Fibroblast of skin of abdomen (primary cell): Measurements from ENCODE around the gene ZDHHC11.
"Not testable (repeated sequence)": the region's sequence is repeated elsewhere in the genome, so short reads cannot be mapped to it uniquely, and the experiment has no call there.

Experiments
- DNase-seq: peaks from one replicate; pipeline ENCODE4 v3.0.0-alpha.2; 2013

ZDHHC11 gene

DNA sequence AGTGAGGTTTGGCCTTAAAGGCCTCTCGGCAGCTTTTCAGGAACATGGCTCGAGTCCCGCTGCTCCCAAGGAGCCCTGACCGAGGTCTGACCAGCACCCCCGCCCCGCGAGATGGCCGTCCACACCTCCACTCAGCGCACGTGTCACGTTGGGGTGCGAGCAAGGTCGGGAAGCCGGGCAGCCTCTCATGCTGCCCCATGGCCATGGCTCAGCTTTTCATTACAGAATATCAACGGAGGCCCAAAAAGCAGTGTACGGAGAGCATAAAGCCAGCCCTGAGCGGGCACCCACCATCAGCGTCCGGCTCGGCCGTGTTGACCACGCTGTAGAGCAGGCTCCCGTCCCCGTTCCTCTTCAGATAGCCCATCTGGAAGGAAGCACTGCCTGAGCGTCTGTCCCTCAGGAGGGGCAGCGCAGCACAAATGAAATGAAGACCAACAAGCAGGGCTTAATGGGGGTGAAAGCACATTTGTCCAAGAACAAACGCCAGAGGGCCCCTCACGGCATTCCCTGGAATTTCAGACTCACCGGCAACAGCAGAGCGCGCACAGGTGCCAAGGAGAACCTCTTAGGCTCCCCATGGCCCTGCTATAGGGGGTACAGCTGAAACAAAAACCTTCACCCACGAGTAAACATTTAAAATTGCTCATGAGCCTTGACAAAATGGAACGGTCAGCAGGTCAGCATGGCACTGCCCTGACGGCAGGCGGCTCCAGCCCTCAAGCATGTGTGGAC, 30.2 kb upstream of the ZDHHC11 start:
- DNase-seq, result no peak

- not testable (repeated sequence) for DNase-seq
Observed at GRCh38 chr5:878677-879076, 27.9 kb upstream of the ZDHHC11 start.

GRCh38 chr5:878125-878524, 27.3 kb upstream of the ZDHHC11 start:
- no peak for DNase-seq

DNA sequence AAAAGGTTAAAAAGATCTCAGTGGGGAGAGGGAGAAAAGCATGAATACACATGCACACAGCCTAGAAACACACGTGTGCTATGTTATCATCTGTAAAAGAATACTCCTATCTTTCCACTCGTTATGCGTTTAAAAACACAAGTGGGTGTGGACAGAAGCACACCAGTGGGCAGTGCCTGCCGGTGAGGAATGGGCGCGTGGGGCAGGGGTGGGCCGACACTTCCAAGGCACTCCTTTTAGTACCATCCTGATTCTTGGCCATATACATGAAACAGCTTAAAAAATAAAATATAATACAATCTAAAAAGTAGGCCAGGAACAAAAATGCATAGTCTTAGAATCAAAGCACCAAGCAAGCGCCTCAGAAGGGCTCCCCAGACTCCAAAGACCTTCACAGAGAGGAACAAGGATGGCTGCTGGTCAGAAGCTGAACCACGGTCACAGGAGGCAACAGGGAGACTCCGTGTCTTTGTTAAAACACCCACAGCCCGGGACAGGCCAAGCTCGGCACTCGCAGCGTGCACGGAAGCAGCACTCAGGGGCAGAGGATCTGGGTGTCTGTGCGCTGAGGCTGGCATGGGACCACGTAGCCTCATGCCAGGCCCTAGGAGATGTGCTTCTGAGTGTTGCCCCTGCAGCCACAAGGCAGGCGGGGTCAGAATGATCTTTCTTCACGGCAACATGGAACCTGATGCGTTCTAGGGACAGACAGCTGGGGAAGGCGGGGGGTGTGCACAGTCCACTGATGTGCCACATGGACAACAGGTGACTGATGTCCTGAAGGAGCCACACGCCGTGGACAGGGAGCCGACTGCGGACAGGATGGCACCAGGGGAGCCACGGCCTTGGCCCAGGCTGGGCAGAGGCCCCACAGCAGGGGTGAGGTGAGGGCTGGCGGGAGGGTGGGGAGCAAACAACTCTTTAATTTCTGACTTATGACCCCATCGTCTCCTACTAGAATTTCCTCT, 25.9 kb upstream of the ZDHHC11 start:
- DNase-seq, result no peak

GRCh38 chr5:875931-876330, 25.1 kb upstream of the ZDHHC11 start:
- DNase-seq, result no peak

DNA sequence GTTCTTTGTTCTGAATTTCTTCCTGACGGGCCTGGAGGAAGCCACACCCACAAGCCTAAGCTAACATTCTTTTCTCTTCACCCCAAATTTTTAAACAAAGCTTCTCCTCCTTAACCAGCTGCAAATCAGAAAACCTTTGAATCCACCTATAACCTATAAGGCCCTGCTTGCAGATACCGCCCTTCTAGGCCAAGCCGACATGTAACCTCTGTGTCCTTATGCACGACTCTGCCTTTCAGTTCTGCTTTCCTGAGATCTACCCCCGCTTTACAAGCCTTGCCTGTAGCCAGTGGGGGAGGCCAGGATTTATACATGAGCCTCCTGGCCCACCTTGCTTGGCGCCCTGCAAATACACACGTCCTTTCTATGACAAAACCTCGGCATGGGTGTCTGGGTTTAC, 22.5 kb upstream of the ZDHHC11 start:
- DNase-seq, result no peak

- no peak for DNase-seq
Observed at GRCh38 chr5:872301-872700, 21.5 kb upstream of the ZDHHC11 start.

DNA sequence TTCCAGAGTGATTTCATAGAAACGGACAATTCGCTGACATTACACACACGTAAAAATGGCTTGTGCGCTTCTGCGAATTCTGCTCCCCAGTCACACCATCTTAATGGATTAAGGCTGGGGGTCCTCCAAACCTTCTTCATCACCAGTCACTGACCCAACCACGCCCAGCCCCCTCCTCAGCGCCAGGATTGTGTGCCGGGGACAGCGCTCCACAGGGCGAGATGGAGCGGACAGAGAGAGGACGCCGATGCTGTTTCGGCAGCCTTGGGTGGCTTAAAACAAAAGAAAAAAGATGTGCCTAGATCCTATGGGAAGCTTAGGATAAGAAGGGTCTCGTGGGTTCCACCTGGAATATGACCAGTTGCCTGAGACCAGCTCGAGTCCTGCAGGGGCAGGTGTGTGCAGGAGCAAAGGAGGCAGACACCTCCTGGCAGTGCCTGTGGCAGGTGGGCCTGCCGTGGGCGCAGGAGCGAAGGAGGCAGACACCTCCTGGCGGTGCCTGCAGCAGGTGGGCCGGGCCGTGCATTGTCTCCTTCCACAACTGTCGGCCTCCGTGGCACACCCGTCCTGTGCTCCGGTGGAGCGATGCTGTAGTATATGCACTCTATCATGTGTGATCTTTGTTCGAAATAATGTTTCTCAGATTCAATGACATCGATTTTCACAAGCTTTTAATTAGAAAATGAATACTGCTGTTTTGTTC, 21.0 kb upstream of the ZDHHC11 start:
- DNase-seq, result no peak

GRCh38 chr5:870956-871355, 20.2 kb upstream of the ZDHHC11 start:
- no peak for DNase-seq

- DNase-seq, result no peak
Observed at GRCh38 chr5:868428-869135, 17.8 kb upstream of the ZDHHC11 start.

DNA sequence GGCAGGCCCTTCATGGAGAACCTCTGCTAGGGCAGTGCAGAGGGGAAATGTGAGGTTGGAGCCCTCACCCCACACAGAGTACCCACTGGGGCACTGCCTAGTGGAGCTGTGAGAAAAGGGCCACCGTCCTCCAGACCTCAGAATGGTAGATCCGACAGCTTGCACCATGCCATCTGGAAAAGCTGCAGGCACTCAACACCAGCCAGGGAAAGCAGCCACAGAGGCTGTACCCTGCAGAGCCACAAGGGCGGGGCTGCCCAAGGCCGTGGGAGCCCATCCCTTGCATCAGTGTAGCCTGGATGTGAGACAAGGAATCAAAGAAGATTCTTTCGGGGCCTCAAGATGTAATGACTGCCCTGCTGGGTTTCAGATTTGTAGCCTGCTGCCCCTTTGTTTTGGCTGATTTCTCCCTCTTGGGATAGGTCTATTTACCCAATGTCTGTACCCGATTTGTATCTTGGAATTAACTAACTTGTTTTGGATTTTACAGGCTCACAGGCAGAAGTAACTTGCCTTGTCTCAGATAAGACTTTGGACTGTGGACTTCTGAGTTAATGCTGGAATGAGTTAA, 16.6 kb upstream of the ZDHHC11 start:
- DNase-seq, result no peak

DNA sequence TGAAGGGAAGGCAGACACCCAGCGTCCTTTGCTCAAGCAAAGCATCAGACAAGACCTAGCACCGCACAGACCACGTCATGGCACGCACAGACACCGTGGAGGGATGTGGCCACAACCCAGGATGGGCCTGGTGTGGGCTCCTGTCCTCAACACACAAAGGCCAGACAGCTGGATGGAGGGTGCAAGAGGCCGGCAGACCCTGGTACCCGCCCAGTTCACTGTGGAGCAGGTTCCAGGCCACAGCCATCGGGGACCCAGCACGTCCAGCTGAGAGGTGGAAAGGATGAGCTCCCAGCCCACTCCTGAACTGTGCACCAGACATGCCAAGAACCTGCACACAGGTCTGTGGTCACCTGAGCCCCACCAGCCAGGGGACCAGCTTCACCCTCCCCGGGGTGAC, 15.0 kb upstream of the ZDHHC11 start:
- DNase-seq, result no peak

- no peak for DNase-seq
Observed at GRCh38 chr5:865168-865521, 14.4 kb upstream of the ZDHHC11 start.

- DNase-seq, result no peak
Observed at GRCh38 chr5:864492-865167, 13.8 kb upstream of the ZDHHC11 start.

GRCh38 chr5:863244-863805, 12.5 kb upstream of the ZDHHC11 start:
- DNase-seq, result no peak

DNA sequence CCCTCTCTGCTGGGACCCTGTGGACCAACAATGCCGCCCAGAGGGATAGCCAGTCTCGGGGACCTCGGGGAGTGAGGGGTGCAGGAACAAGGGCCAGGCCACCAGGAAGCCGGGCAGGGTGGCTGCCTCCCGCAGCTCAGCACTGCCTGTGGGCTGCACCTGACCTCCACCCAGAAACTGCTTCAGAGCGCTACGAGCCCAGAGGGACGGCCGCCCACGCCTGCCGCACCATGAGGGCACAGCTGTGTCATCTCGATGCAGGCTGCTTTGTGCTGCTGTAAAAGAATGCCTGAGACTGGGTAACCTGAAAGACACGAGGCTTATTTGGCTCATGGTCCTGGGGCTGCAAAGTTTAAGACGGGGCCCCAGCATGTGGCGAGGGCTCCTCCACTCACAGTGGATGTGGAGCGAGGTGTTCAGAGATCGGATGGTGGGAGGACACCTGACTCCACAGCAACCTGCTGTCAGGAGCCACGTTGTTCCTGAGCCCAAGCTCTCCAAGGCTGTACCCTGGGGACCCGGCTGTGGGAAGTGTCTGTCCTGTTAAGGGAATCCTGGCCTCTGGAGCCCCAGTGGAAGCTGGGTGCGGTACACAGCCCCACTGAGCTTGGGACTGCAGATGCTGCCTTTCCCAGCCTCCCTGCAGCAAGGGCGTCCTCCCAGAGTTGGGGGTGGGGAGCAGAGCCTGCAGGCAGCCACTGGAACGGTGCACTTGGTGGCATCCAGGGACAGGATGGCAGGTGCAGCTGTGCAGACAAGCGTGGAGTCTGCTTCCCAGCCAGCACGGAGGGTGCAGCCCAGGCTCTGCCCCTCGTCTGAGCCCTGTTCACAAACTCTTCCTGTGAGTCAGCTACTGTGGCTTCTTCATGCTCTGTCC, 11.8 kb upstream of the ZDHHC11 start:
- DNase-seq, result no peak

DNA sequence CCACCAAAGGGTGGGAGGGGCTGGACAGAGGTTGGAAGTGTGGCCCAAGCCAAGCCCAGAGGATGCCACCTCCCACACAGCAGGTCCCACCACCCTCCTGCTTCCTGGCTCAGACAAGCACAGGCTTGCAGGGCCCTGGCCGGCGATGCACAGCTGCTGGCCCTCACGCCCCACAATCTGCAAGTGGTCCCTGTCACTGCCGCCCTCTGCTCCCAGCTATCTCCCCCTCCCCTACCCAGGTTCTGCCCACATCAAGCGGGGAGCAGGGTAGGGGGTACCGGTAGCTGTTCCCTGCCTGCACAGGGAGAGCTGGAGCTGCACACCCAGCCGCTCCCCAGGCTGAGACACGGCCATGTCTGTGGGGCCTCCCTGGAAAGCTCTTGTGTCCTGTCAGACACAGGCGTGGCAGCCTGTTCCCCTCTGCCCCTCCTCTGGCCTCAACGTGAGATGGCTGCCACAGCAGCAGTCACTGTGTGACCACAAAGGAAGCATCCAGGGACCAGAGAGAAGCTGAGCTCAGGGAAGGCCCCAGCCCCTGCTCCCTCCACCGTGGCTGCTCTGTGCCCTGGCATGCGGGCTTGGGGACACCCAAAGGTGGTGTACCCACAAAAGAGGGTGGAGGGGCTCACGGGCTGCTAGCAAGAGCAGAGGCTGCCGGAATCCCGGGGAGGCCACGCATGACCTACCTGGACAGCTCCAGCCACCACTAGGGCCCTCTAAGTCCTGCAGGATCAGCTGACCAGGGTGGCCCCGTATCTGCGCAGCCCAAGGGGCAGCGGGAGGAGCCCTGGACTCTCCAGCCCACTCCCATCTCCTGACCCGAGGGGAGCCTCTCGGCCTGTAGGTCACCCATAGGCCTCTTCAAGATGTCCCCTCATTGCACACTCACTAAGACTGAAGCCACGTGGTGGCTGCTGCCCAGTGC, 10.9 kb upstream of the ZDHHC11 start:
- no peak for DNase-seq

DNA sequence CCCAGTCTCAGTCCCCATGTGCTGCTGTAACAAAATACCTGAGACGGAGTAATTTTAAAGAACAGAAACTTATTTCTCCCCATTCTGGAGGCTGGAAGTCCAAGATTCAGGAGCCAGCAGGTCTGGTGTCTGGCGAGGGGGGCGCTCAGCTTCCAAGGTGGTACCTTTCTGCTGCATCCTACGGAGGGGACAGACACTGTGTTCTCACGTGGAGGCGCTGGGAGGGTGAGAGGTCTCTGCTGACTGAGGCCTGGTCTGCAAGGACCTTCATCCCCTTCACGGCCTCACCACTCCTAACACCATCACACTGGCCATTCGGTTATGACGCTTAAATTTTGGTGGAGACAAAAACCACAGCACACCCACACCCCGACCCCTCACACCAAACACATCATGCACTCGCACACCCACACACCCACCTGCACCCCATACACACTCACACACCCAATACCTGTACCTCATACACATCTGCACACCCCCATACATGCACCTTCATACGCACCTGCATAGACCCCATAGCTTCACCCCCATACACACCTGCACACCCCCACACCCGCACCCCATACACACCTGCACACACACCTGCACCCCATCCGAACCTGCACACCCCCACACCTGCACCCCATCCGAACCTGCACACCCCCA, 9.8 kb upstream of the ZDHHC11 start:
- DNase-seq, result no peak
